CD14-positive monocyte (primary cell): Measurements from ENCODE around the gene PRDM12. TPM values are rescaled to one million over a fixed set of nuclear protein-coding genes. Genes with fewer than 3 reads are reported as not detected.

Experiments
- DNase-seq, 3 donors: peaks; one replicate each; pipeline ENCODE4 v3.0.0-alpha.2; 2011 to 2022
- H2AFZ ChIP-seq: 2 replicates; pipeline ENCODE4 v1.6.0; 2012; ENCODE audit warnings: mild to moderate bottlenecking, low read depth, low read length, inconsistent platforms; ENCODE audit not compliant: insufficient read depth, poor library complexity, severe bottlenecking
- H3K27ac ChIP-seq, 2 donors: 1 replicate in 1 of 2; 2 replicates in 1 of 2; pipeline ENCODE4 v1.5.1; 2012 to 2013; ENCODE audit warnings: low read length in 2 of 2, control low read depth in 1 of 2, inconsistent platforms in 1 of 2, low read depth in 1 of 2, mild to moderate bottlenecking in 1 of 2
- H3K27me3 ChIP-seq, 2 donors: one replicate each; pipeline versions ENCODE4 v1.6.0 to v1.6.1; 2011 to 2013; ENCODE audit warnings: low read length in 2 of 2; ENCODE audit not compliant: control insufficient read depth in 2 of 2, insufficient read depth in 2 of 2
- H3K36me3 ChIP-seq, 2 donors: replicated peaks in 1 of 2; 1 replicate in 1 of 2; 2 replicates in 1 of 2; pipeline versions ENCODE4 v1.5.1 to v1.6.1; 2012 to 2013; ENCODE audit warnings: low read length in 2 of 2, control low read depth in 1 of 2, inconsistent platforms in 1 of 2, mild to moderate bottlenecking in 1 of 2; ENCODE audit not compliant: insufficient read depth in 2 of 2, control insufficient read depth in 1 of 2
- H3K4me1 ChIP-seq, 2 donors: 1 replicate in 1 of 2; 2 replicates in 1 of 2; pipeline versions ENCODE4 v1.5.1 to v1.6.1; 2012 to 2013; ENCODE audit warnings: low read length in 2 of 2, control low read depth in 1 of 2, inconsistent platforms in 1 of 2, mild to moderate bottlenecking in 1 of 2, moderate library complexity in 1 of 2; ENCODE audit not compliant: insufficient read depth in 2 of 2, control insufficient read depth in 1 of 2
- H3K4me2 ChIP-seq: replicated peaks from 2 replicates; pipeline ENCODE3; 2012; ENCODE audit warnings: low read length, moderate library complexity, mild to moderate bottlenecking; ENCODE audit not compliant: poor library complexity, severe bottlenecking; ENCODE audit errors: extremely low read depth
- H3K4me3 ChIP-seq, 3 experiments: fragments of 200-600 bp in 1 of 3; sonication (generic) in 1 of 3; replicated peaks in 1 of 3; 1 replicate in 2 of 3; 2 replicates in 1 of 3; pipeline ENCODE4 v1.5.1; 2011 to 2013; ENCODE audit warnings: low read length in 3 of 3, mild to moderate bottlenecking in 3 of 3, control low read depth in 2 of 3, low read depth in 2 of 3, inconsistent platforms in 1 of 3, moderate library complexity in 1 of 3
- H3K79me2 ChIP-seq: 2 replicates; pipeline ENCODE4 v1.6.0; 2012; ENCODE audit warnings: mild to moderate bottlenecking, control low read depth, inconsistent platforms, low read length, moderate library complexity; ENCODE audit not compliant: insufficient read depth
- H3K9ac ChIP-seq: 2 replicates; pipeline ENCODE4 v1.6.0; 2017; ENCODE audit warnings: low read length, mild to moderate bottlenecking; ENCODE audit not compliant: insufficient read depth, poor library complexity, severe bottlenecking
- H3K9me3 ChIP-seq, 2 donors: replicated peaks in 1 of 2; 1 replicate in 1 of 2; 2 replicates in 1 of 2; pipeline versions ENCODE4 v1.5.1 to v1.6.1; 2012 to 2013; ENCODE audit warnings: low read length in 2 of 2, control low read depth in 1 of 2; ENCODE audit not compliant: control insufficient read depth in 1 of 2, insufficient read depth in 1 of 2
- H4K20me1 ChIP-seq: 2 replicates; pipeline ENCODE4 v1.6.0; 2012; ENCODE audit warnings: mild to moderate bottlenecking, low read length, control low read depth, moderate library complexity; ENCODE audit not compliant: insufficient read depth
- H3K27ac Mint-ChIP-seq, 7 donors: one replicate each; pipeline ENCODE4 v1.8.0; 2020; ENCODE audit warnings: mild to moderate bottlenecking in 7 of 7, mixed read lengths in 7 of 7, moderate library complexity in 6 of 7, inconsistent platforms in 2 of 7
- H3K27me3 Mint-ChIP-seq, 3 donors: one replicate each; pipeline ENCODE4 v1.8.0; 2021 to 2022; ENCODE audit warnings: low read depth in 3 of 3, mild to moderate bottlenecking in 3 of 3, mixed read lengths in 3 of 3, moderate library complexity in 3 of 3, inconsistent platforms in 1 of 3
- H3K36me3 Mint-ChIP-seq, 2 donors: one replicate each; pipeline ENCODE4 v1.8.0; 2020; ENCODE audit warnings: mixed read lengths in 2 of 2, inconsistent platforms in 1 of 2, mild to moderate bottlenecking in 1 of 2
- H3K4me1 Mint-ChIP-seq: one replicate; pipeline ENCODE4 v1.8.0; 2020; ENCODE audit warnings: mild to moderate bottlenecking, mixed read lengths
- H3K4me3 Mint-ChIP-seq, 2 donors: one replicate each; pipeline ENCODE4 v1.8.0; 2020; ENCODE audit warnings: mild to moderate bottlenecking in 2 of 2, mixed read lengths in 2 of 2, moderate library complexity in 1 of 2
- H3K9me3 Mint-ChIP-seq, 7 donors: one replicate each; pipeline ENCODE4 v1.8.0; 2020 to 2022; ENCODE audit warnings: mixed read lengths in 7 of 7, mild to moderate bottlenecking in 6 of 7, moderate library complexity in 6 of 7, inconsistent platforms in 2 of 7
- WGBS: methylation state at CpG from one replicate; pipeline ENCODE4 v1.1.5; 2013; ENCODE audit warnings: missing lambda C conversion rate; ENCODE audit not compliant: insufficient coverage; 5-methylcytosine and 5-hydroxymethylcytosine counted together
- intact Hi-C, 2 donors: fragments of 100-400 bp; cut with micrococcal nuclease; formaldehyde crosslinking; loops; one replicate each; pipeline versions ENCODE4 v1.15.0 to v1.15.1; 2023
- polyA plus RNA-seq, 3 donors: library from polyadenylated mRNA; depleted of rRNA in 1 of 3; unstranded in 2 of 3; stranded (reverse) in 1 of 3; fragments of 300-500 nt in 2 of 3; fragments of >200 nt in 1 of 3; fragmentation: Illumina TruSeq in 2 of 3; gene quantifications; 1 replicate in 2 of 3; 2 replicates in 1 of 3; pipeline ENCODE4 v1.2.3, GENCODE V29; 2012 to 2021
- TF ChIP-seq, protein P1 (sequence below): fragments of 200-600 bp; IDR thresholded peaks from one replicate; pipeline ENCODE4 v1.8.0; 2022; ENCODE audit warnings: antibody characterized with exemption, mild to moderate bottlenecking

Gene PRDM12
- polyA plus RNA-seq, 3 donors = 0.08 TPM; not detected in 2

- H3K4me3 Mint-ChIP-seq = no peak overlapping the region
These were observed 11.0 kb downstream of the PRDM12 start for GRCh38 chr9:130675396-130675795.

GRCh38 chr9:130677252-130677651 is 12.9 kb downstream of the PRDM12 start:
- H3K9ac ChIP-seq = no peak overlapping the region
- H3K36me3 ChIP-seq = no peaks in the 10 kb centered on the region
- H2AFZ ChIP-seq = no peak overlapping the region
- H4K20me1 ChIP-seq = no peaks in the 10 kb centered on the region
- DNase-seq = no peak
- H3K4me2 ChIP-seq = no peak overlapping the region
- no peaks in the 10 kb centered on the region for H3K36me3 Mint-ChIP-seq
- WGBS = 65% methylated on average over 6 of the region's 7 CpGs
- no peaks in the 10 kb centered on the region for H3K79me2 ChIP-seq
- no peak overlapping the region for H3K27ac Mint-ChIP-seq
- H3K9me3 ChIP-seq = no peaks in the 10 kb centered on the region
- TF ChIP-seq, protein P1, sequence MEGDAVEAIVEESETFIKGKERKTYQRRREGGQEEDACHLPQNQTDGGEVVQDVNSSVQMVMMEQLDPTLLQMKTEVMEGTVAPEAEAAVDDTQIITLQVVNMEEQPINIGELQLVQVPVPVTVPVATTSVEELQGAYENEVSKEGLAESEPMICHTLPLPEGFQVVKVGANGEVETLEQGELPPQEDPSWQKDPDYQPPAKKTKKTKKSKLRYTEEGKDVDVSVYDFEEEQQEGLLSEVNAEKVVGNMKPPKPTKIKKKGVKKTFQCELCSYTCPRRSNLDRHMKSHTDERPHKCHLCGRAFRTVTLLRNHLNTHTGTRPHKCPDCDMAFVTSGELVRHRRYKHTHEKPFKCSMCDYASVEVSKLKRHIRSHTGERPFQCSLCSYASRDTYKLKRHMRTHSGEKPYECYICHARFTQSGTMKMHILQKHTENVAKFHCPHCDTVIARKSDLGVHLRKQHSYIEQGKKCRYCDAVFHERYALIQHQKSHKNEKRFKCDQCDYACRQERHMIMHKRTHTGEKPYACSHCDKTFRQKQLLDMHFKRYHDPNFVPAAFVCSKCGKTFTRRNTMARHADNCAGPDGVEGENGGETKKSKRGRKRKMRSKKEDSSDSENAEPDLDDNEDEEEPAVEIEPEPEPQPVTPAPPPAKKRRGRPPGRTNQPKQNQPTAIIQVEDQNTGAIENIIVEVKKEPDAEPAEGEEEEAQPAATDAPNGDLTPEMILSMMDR = no peak
- H3K27me3 Mint-ChIP-seq = peaks cover 20 to 56% (median 24%) of the 10 kb centered on the region in 3 donors
- H3K27me3 ChIP-seq = peaks cover 2 to 23% of the 10 kb centered on the region in 2 donors
- peaks cover 0 to 7% (median 0%) of the 10 kb centered on the region in 7 donors for H3K9me3 Mint-ChIP-seq
- H3K4me3 Mint-ChIP-seq = no peak overlapping the region
- intact Hi-C loops = no loop called here
- peaks cover 8% of the 10 kb centered on the region for H3K4me1 Mint-ChIP-seq
- no peak overlapping the region for H3K27ac ChIP-seq
- H3K4me1 ChIP-seq = peaks cover 10 to 13% of the 10 kb centered on the region in 2 donors
- H3K4me3 ChIP-seq = no peak overlapping the region

More at GRCh38 chr9:130675396-130675795, 11.0 kb downstream of the PRDM12 start:
- no peaks in the 10 kb centered on the region for H3K36me3 Mint-ChIP-seq
- H3K4me1 ChIP-seq = no peaks in the 10 kb centered on the region
- no peaks in the 10 kb centered on the region for H3K36me3 ChIP-seq
- H3K4me2 ChIP-seq = no peak overlapping the region
- no peaks in the 10 kb centered on the region for H3K79me2 ChIP-seq
- intact Hi-C loops = no loop called here
- H3K27ac Mint-ChIP-seq = no peak overlapping the region
- no peak overlapping the region for H3K9ac ChIP-seq
- no peak overlapping the region for H3K4me3 ChIP-seq
- H3K4me1 Mint-ChIP-seq = no peaks in the 10 kb centered on the region
- H3K27ac ChIP-seq = no peak overlapping the region
- no peaks in the 10 kb centered on the region for H4K20me1 ChIP-seq
- no peak overlapping the region for H2AFZ ChIP-seq
- no peaks in the 10 kb centered on the region for H3K9me3 ChIP-seq
- 93% methylated on average over 12 of the region's 13 CpGs for WGBS
- H3K27me3 Mint-ChIP-seq = peaks cover 18 to 47% (median 24%) of the 10 kb centered on the region in 3 donors
- TF ChIP-seq, protein P1 = no peak
- peaks cover 0 to 4% (median 0%) of the 10 kb centered on the region in 7 donors for H3K9me3 Mint-ChIP-seq
- DNase-seq = no peak
- H3K27me3 ChIP-seq = peaks cover 0 to 13% of the 10 kb centered on the region in 2 donors
